Stimulated activated naive CD8-positive, alpha-beta T cell treated with anti-CD3 and anti-CD28 coated beads, Interleukin-15, amount 100 ng/mL, for 72 hours (primary cell): ENCODE results near the gene NFYC.

Experiments
- ATAC-seq: fragments of 150-1000 bp; cut with Tn5 transposase; 2 replicates; pipeline ENCODE4 v1.10.0; 2021; ENCODE audit warnings: mild to moderate bottlenecking, moderate library complexity
- DNase-seq, 2 donors: peaks; one replicate each; pipeline ENCODE4 v3.0.0; 2021 to 2022
- H3K27ac Mint-ChIP-seq, 2 donors: one replicate each; pipeline ENCODE4 v1.8.0; 2022; ENCODE audit warnings: mild to moderate bottlenecking in 2 of 2, mixed read lengths in 2 of 2, moderate library complexity in 2 of 2
- H3K27me3 Mint-ChIP-seq: one replicate; pipeline ENCODE4 v1.8.0; 2022; ENCODE audit warnings: mixed read lengths
- H3K4me1 Mint-ChIP-seq: one replicate; pipeline ENCODE4 v1.8.0; 2022; ENCODE audit warnings: mild to moderate bottlenecking, mixed read lengths
- H3K4me3 Mint-ChIP-seq, 2 donors: one replicate each; pipeline ENCODE4 v1.8.0; 2022; ENCODE audit warnings: mild to moderate bottlenecking in 2 of 2, mixed read lengths in 2 of 2, moderate library complexity in 1 of 2
- H3K9me3 Mint-ChIP-seq, 2 donors: one replicate each; pipeline ENCODE4 v1.8.0; 2022; ENCODE audit warnings: mixed read lengths in 2 of 2

The NFYC gene

GRCh38 chr1:40796939-40797667, 105.6 kb downstream of the NFYC start:
- no peak for DNase-seq
- no peaks in the 10 kb centered on the region for H3K27me3 Mint-ChIP-seq
- H3K27ac Mint-ChIP-seq, result peak overlapping the region; percentile 34 to 86
- no peaks in the 10 kb centered on the region for H3K9me3 Mint-ChIP-seq
- no peak for ATAC-seq
- H3K4me3 Mint-ChIP-seq, result peak overlapping the region in 1 of 2 donors; percentile 1
- peaks cover 76% of the 10 kb centered on the region for H3K4me1 Mint-ChIP-seq

DNA sequence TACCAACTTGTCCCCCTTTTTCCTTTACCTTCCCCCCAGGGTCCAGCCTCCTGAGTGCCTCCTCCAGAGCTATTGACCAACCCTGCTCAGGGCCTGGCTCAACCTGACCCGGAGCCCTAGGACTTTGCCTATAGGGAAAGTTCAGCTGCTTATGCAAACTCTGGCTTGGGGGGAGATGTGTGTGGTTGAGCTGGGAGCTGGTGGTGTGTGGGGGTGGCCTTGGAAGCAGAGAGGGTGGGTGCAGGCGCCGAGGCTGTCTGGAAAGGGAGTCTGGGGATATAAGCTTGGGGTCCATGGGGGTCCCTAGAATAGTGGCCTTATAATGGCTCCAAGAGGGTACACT, 106.1 kb downstream of the NFYC start:
- H3K4me1 Mint-ChIP-seq, result peaks cover 81% of the 10 kb centered on the region
- H3K4me3 Mint-ChIP-seq, result no peak overlapping the region
- ATAC-seq, result no peak
- no peaks in the 10 kb centered on the region for H3K27me3 Mint-ChIP-seq
- no peak overlapping the region for H3K27ac Mint-ChIP-seq
- no peaks in the 10 kb centered on the region for H3K9me3 Mint-ChIP-seq
- no peak for DNase-seq

DNA sequence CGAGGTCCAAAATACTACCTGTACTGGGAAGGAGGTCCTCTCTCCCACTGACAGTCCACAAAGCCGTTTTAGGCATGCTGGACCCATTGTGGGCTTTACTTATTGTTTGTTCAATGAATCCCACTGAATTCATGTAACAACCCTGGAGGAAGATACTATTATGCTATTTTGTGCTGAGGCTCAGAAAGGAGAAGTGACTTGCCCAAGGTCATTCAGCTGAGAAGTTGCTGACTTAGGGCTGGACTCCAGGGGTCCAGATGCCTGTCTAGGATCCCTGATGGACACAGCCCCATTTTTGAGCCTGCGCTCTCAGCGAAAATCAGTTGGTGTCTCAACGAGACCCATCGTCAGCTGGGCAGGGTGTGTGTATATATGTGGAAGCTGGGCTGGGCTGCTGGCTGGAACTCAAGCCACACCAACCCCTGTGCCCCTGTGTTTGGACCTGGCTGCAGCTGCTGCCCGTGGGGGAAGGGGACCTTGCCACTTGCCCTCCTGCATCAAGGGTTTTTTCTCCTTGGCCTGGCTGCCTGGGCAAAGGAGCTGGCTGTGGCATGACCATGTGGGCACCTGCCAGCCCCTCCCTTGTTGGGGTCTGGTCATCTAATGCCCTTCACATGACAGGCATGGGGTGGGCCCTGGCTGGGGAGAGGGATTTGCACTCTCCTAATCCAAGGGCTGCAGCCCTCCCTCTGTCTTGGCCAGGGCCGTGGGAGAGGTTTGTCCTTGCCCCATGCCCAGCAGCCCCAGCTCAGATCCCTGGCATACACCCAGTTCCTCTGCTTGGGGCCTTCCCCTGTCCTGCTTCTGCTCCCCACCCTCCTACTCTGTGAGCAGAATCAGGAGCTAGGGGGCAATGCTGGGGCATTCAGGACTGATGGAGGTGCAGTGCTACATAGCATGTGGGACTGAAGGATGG, 107.1 kb downstream of the NFYC start:
- Mint-ChIP-seq H3K27me3 (peaks cover 4% of the 10 kb centered on the region), H3K27ac (peak overlapping the region in 1 of 2 donors; percentile 19), H3K9me3 (no peaks in the 10 kb centered on the region), H3K4me1 (peaks cover 78% of the 10 kb centered on the region), H3K4me3 (no peak overlapping the region)
- ATAC-seq (no peak), DNase-seq (no peak)

- DNase-seq (no peak), ATAC-seq (no peak)
- Mint-ChIP-seq H3K4me3 (no peak overlapping the region), H3K27me3 (peaks cover 5% of the 10 kb centered on the region), H3K27ac (peak overlapping the region in 1 of 2 donors; percentile 19), H3K4me1 (peaks cover 70% of the 10 kb centered on the region), H3K9me3 (no peaks in the 10 kb centered on the region)
Observed at GRCh38 chr1:40799351-40799867, 107.9 kb downstream of the NFYC start.

DNA sequence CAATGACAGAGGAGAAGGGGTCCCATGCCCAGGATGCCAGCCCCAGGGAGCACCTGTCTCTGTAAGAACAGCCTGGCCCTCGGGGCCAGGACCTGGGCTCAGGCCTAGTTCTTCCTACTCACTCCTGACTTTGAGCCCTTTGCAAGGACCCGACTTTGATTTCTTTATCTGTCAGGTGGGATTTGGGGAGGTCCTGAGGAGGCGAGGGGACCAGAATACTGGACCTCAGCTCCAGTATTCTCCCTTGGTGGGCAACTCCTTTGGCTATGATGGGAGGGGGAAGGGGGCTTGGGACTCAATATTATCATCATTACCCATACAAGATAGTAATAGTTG, 110.2 kb downstream of the NFYC start:
- DNase-seq (no peak), ATAC-seq (no peak)
- H3K9me3 Mint-ChIP-seq, result no peaks in the 10 kb centered on the region
- peak overlapping the region; percentile 46 to 87 for H3K4me3 Mint-ChIP-seq
- H3K27me3 Mint-ChIP-seq, result peaks cover 5% of the 10 kb centered on the region
- H3K27ac Mint-ChIP-seq, result no peak overlapping the region
- H3K4me1 Mint-ChIP-seq, result peaks cover 48% of the 10 kb centered on the region

- Mint-ChIP-seq H3K4me3 (peak overlapping the region; percentile 64 to 87), H3K9me3 (no peaks in the 10 kb centered on the region), H3K4me1 (peaks cover 43% of the 10 kb centered on the region), H3K27ac (no peak overlapping the region), H3K27me3 (peaks cover 5% of the 10 kb centered on the region)
- ATAC-seq (peak; percentile 87), DNase-seq (peak; percentile 79 to 86)
Observed at GRCh38 chr1:40802078-40802741, 110.7 kb downstream of the NFYC start.

DNA sequence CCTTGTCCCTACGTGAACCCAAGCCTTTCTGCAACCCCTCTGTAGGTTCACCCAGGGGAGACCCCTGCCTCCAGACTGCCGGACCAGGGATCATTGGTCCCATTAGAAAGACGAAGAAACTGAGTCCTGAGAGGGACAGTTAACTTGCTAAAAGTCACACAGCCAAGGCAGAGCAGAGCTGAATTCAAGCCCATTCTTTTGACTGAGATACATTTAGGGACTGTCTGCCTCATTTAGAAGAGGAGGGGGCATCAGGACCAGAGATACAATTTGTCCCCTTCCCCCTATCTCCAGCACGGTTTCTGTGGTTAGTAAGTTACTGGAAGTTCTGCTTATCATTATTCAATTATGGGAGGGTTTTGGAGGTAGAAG, 111.2 kb downstream of the NFYC start:
- peak; percentile 11 for ATAC-seq
- peak overlapping the region; percentile 64 to 87 for H3K4me3 Mint-ChIP-seq

DNA sequence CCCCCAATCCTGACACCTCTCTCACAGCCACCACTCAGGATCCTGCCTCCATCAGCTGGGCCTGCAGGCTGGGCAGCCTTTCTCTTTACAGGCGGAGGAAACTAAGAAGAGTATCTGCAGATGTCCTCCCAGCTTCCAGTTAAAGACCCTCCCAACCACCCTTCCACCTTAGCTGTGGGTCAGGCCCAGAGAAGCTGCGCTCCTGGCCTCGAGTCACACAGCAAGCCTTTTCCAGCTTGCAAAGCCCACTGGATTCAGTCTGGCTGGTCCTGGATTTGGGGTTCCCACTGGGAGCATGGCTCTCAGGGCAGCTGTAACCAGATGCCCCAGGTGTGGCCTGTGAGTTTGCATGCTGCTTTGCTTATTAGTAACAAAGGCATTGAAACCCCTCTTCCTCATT, 111.9 kb downstream of the NFYC start:
- Mint-ChIP-seq H3K9me3 (no peaks in the 10 kb centered on the region), H3K4me3 (no peak overlapping the region), H3K27me3 (peaks cover 5% of the 10 kb centered on the region), H3K27ac (no peak overlapping the region), H3K4me1 (peaks cover 38% of the 10 kb centered on the region)
- ATAC-seq, result no peak
- DNase-seq, result no peak

More for the DNA sequence above, 111.2 kb downstream of the NFYC start:
- Mint-ChIP-seq H3K27ac (no peak overlapping the region), H3K27me3 (peaks cover 5% of the 10 kb centered on the region), H3K9me3 (no peaks in the 10 kb centered on the region), H3K4me1 (peaks cover 38% of the 10 kb centered on the region)
- DNase-seq, result no peak

- no peak overlapping the region for H3K4me3 Mint-ChIP-seq
- no peak overlapping the region for H3K27ac Mint-ChIP-seq
- no peaks in the 10 kb centered on the region for H3K9me3 Mint-ChIP-seq
- DNase-seq, result no peak
- peaks cover 42% of the 10 kb centered on the region for H3K4me1 Mint-ChIP-seq
- H3K27me3 Mint-ChIP-seq, result peaks cover 5% of the 10 kb centered on the region
- ATAC-seq, result no peak
Observed at GRCh38 chr1:40803902-40804301, 112.4 kb downstream of the NFYC start.

DNA sequence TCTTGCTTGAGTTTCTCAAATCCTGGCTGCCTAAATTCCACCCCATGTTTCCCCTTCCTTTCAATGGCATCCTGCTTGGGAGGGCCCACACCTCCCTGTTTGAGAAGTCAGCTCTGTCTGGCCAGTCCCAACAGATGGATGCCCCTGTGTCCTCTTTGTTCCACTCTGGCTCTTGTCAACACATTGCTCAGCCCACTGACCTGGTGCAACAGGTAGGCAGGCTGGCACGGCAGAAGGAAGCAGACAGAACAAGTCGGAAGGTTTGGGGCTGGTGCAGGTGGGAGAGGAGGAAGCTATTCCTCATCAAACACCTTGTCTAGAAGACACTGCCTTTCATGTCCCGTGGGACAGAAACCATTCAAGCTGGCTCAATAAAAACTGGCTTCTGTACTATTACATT, 114.7 kb downstream of the NFYC start:
- Mint-ChIP-seq H3K4me3 (no peak overlapping the region), H3K27me3 (peaks cover 5% of the 10 kb centered on the region), H3K4me1 (peaks cover 41% of the 10 kb centered on the region), H3K9me3 (no peaks in the 10 kb centered on the region), H3K27ac (no peak overlapping the region)
- DNase-seq (no peak), ATAC-seq (no peak)

- Mint-ChIP-seq H3K27me3 (peaks cover 5% of the 10 kb centered on the region), H3K27ac (no peak overlapping the region), H3K4me3 (no peak overlapping the region), H3K4me1 (peaks cover 33% of the 10 kb centered on the region), H3K9me3 (no peaks in the 10 kb centered on the region)
- no peak for DNase-seq
- no peak for ATAC-seq
Observed at GRCh38 chr1:40806731-40807695, 115.5 kb downstream of the NFYC start.

DNA sequence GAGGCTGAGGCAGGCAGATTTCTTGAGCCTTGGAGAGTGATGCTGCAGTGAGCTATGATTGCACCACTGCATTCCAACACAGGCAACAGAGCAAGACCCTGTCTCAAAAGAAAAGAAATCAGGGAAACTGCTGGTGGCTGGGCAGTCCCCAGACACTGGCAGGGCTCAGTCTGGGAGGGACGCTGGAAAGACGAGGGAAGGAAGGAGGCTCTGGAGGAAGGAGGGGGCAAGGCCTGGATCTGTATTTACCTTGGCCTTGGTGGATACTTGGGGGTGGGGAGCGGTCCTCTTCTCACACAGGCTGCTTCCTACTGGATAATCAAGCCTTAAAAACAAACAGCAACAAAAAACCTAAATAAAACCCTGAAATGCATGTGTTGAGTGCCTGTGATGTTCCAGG, 116.5 kb downstream of the NFYC start:
- Mint-ChIP-seq H3K27me3 (peaks cover 5% of the 10 kb centered on the region), H3K4me3 (no peak overlapping the region), H3K27ac (no peak overlapping the region), H3K4me1 (peaks cover 24% of the 10 kb centered on the region), H3K9me3 (no peaks in the 10 kb centered on the region)
- no peak for ATAC-seq
- DNase-seq, result no peak

DNA sequence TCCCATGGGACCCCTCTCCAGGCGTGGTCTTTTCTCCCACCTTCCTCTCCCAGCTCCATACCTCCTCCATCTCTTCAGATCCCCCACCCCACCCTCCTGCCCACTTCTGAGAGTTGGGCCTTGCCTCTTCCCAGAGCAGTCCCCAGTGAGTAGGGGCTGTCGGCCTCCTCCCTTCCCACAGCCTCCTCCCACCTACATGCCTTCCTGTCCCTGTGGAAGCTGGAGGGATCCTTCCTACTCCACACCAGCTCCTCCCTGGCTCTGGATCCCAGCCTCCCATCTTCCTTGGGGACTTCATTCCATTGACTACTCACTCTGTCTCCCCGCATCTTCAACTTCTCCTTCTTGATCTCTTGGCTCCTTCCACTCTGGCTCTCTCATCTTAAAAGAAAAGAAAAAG, 116.9 kb downstream of the NFYC start:
- DNase-seq (no peak), ATAC-seq (no peak)
- Mint-ChIP-seq H3K4me1 (peaks cover 24% of the 10 kb centered on the region), H3K27ac (peak overlapping the region in 1 of 2 donors; percentile 52), H3K9me3 (no peaks in the 10 kb centered on the region), H3K27me3 (peaks cover 3% of the 10 kb centered on the region), H3K4me3 (no peak overlapping the region)

GRCh38 chr1:40808909-40809308, 117.4 kb downstream of the NFYC start:
- DNase-seq (no peak), ATAC-seq (peak; percentile 5)
- no peaks in the 10 kb centered on the region for H3K27me3 Mint-ChIP-seq
- peaks cover 24% of the 10 kb centered on the region for H3K4me1 Mint-ChIP-seq
- H3K4me3 Mint-ChIP-seq, result peak overlapping the region in 1 of 2 donors; percentile 52
- peak overlapping the region in 1 of 2 donors; percentile 52 for H3K27ac Mint-ChIP-seq
- H3K9me3 Mint-ChIP-seq, result no peaks in the 10 kb centered on the region

- Mint-ChIP-seq H3K27me3 (no peaks in the 10 kb centered on the region), H3K4me3 (no peak overlapping the region), H3K9me3 (no peaks in the 10 kb centered on the region), H3K27ac (no peak overlapping the region), H3K4me1 (peaks cover 24% of the 10 kb centered on the region)
- DNase-seq (no peak), ATAC-seq (no peak)
Observed at GRCh38 chr1:40810927-40811326, 119.4 kb downstream of the NFYC start.
